ENCODE measurements around the gene USH2A.

The USH2A gene

GRCh38 chr1:215761446-215761845 is 661.8 kb downstream of the USH2A start:
- no peak for DNase-seq

GRCh38 chr1:215754112-215754511 is 669.1 kb downstream of the USH2A start:
- DNase-seq, result no peak

- DNase-seq, result no peak
Measured at GRCh38 chr1:215749414-215749813, 673.8 kb downstream of the USH2A start.

- no peak for DNase-seq
Measured at GRCh38 chr1:215748431-215748830, 674.8 kb downstream of the USH2A start.

GRCh38 chr1:215744419-215744818 is 678.8 kb downstream of the USH2A start:
- DNase-seq, result no peak

GRCh38 chr1:215739025-215739424 is 684.2 kb downstream of the USH2A start:
- DNase-seq, result no peak

- DNase-seq, result no peak
Measured at GRCh38 chr1:215731699-215732098, 691.5 kb downstream of the USH2A start.

- no peak for DNase-seq
Measured at GRCh38 chr1:215730600-215730999, 692.6 kb downstream of the USH2A start.

- no peak for DNase-seq
Measured at GRCh38 chr1:215728169-215728568, 695.1 kb downstream of the USH2A start.

- no peak for DNase-seq
Measured at GRCh38 chr1:215720126-215720525, 703.1 kb downstream of the USH2A start.

GRCh38 chr1:215719552-215719951 is 703.7 kb downstream of the USH2A start:
- no peak for DNase-seq

GRCh38 chr1:215718575-215719287 is 704.5 kb downstream of the USH2A start:
- DNase-seq, result no peak

GRCh38 chr1:215717677-215718426 is 705.4 kb downstream of the USH2A start:
- no peak for DNase-seq

- DNase-seq, result no peak
Measured at GRCh38 chr1:215710899-215711225, 712.4 kb downstream of the USH2A start.

GRCh38 chr1:215710036-215710898 is 713.0 kb downstream of the USH2A start:
- DNase-seq, result no peak

- DNase-seq, result no peak
Measured at GRCh38 chr1:215704089-215704860, 719.0 kb downstream of the USH2A start.

- DNase-seq, result no peak
Measured at GRCh38 chr1:215682232-215682631, 741.0 kb downstream of the USH2A start.

GRCh38 chr1:215681041-215681440 is 742.2 kb downstream of the USH2A start:
- no peak for DNase-seq

- DNase-seq, result no peak
Measured at GRCh38 chr1:215679231-215679630, 744.0 kb downstream of the USH2A start.

- no peak for DNase-seq
Measured at GRCh38 chr1:215677112-215677511, 746.1 kb downstream of the USH2A start.

- DNase-seq, result no peak
Measured at GRCh38 chr1:215673943-215674342, 749.3 kb downstream of the USH2A start.

GRCh38 chr1:215672482-215672881 is 750.8 kb downstream of the USH2A start:
- no peak for DNase-seq

Measured in CD4-positive, alpha-beta T cell treated with Interleukin-17A for 4 hours (primary cell).